Measurements from ENCODE around the gene CDKL5.
"Not testable (repeated sequence)": the region's sequence is repeated elsewhere in the genome, so short reads cannot be mapped to it uniquely, and the experiment has no call there.

The CDKL5 gene

GRCh38 chrX:18578546-18578945 lies 153.1 kb downstream of the CDKL5 start:
- Mint-ChIP-seq H3K4me1 (no peaks in the 10 kb centered on the region), H3K4me3 (no peak overlapping the region), H3K27ac (no peak overlapping the region), H3K36me3 (no peaks in the 10 kb centered on the region), H3K9me3 (no peaks in the 10 kb centered on the region)
- ATAC-seq (no peak), DNase-seq (ENCODE audit: low spot score in 2 of 2) (no peak)

- Mint-ChIP-seq H3K4me1 (no peaks in the 10 kb centered on the region), H3K27ac (no peak overlapping the region), H3K9me3 (no peaks in the 10 kb centered on the region), H3K36me3 (no peaks in the 10 kb centered on the region), H3K4me3 (no peak overlapping the region)
- DNase-seq (ENCODE audit: low spot score in 2 of 2) = no peak
- no peak for ATAC-seq
These were observed 154.1 kb downstream of the CDKL5 start for GRCh38 chrX:18579495-18579894.

GRCh38 chrX:18582910-18583493 lies 157.6 kb downstream of the CDKL5 start:
- no peaks in the 10 kb centered on the region for H3K4me1 Mint-ChIP-seq

GRCh38 chrX:18589292-18589691 lies 163.9 kb downstream of the CDKL5 start:
- not testable (repeated sequence) for H3K36me3 Mint-ChIP-seq; DNase-seq (ENCODE audit: low spot score in 2 of 2); H3K4me1 Mint-ChIP-seq; ATAC-seq; H3K9me3 Mint-ChIP-seq; H3K27ac Mint-ChIP-seq; H3K4me3 Mint-ChIP-seq

More at GRCh38 chrX:18582910-18583493, 157.6 kb downstream of the CDKL5 start:
- no peak for ATAC-seq
- DNase-seq (ENCODE audit: low spot score in 2 of 2) = no peak
- Mint-ChIP-seq H3K27ac (no peak overlapping the region), H3K4me3 (no peak overlapping the region), H3K36me3 (no peaks in the 10 kb centered on the region), H3K9me3 (no peaks in the 10 kb centered on the region)

- no peaks in the 10 kb centered on the region for H3K4me1 Mint-ChIP-seq
- no peak overlapping the region for H3K4me3 Mint-ChIP-seq
- no peak for ATAC-seq
- no peak for DNase-seq (ENCODE audit: low spot score in 2 of 2)
- H3K9me3 Mint-ChIP-seq = no peaks in the 10 kb centered on the region
- no peak overlapping the region for H3K27ac Mint-ChIP-seq
- no peaks in the 10 kb centered on the region for H3K36me3 Mint-ChIP-seq
These were observed 166.4 kb downstream of the CDKL5 start for GRCh38 chrX:18591834-18592233.

GRCh38 chrX:18594079-18594478 lies 168.7 kb downstream of the CDKL5 start:
- DNase-seq (ENCODE audit: low spot score in 2 of 2) = no peak
- Mint-ChIP-seq H3K4me3 (no peak overlapping the region), H3K27ac (no peak overlapping the region), H3K4me1 (no peaks in the 10 kb centered on the region), H3K36me3 (no peaks in the 10 kb centered on the region), H3K9me3 (no peaks in the 10 kb centered on the region)
- ATAC-seq = no peak

- Mint-ChIP-seq H3K27ac (peak overlapping the region; percentile 52), H3K36me3 (peaks cover 5% of the 10 kb centered on the region), H3K9me3 (no peaks in the 10 kb centered on the region), H3K4me3 (no peak overlapping the region), H3K4me1 (no peaks in the 10 kb centered on the region)
- ATAC-seq = no peak
- DNase-seq (ENCODE audit: low spot score in 2 of 2) = no peak
These were observed 170.7 kb downstream of the CDKL5 start for GRCh38 chrX:18596096-18596495.

GRCh38 chrX:18598413-18598812 lies 173.0 kb downstream of the CDKL5 start:
- H3K9me3 Mint-ChIP-seq = no peaks in the 10 kb centered on the region
- ATAC-seq (no peak), DNase-seq (ENCODE audit: low spot score in 2 of 2) (no peak)
- peaks cover 5% of the 10 kb centered on the region for H3K36me3 Mint-ChIP-seq
- H3K4me3 Mint-ChIP-seq = no peak overlapping the region
- no peaks in the 10 kb centered on the region for H3K4me1 Mint-ChIP-seq
- no peak overlapping the region for H3K27ac Mint-ChIP-seq

GRCh38 chrX:18607966-18608365 lies 182.6 kb downstream of the CDKL5 start:
- no peaks in the 10 kb centered on the region for H3K9me3 Mint-ChIP-seq
- no peaks in the 10 kb centered on the region for H3K4me1 Mint-ChIP-seq

GRCh38 chrX:18613930-18614639 lies 188.7 kb downstream of the CDKL5 start:
- no peaks in the 10 kb centered on the region for H3K9me3 Mint-ChIP-seq
- H3K4me1 Mint-ChIP-seq = no peaks in the 10 kb centered on the region
- peaks cover 5% of the 10 kb centered on the region for H3K36me3 Mint-ChIP-seq
- ATAC-seq (no peak), DNase-seq (ENCODE audit: low spot score in 2 of 2) (no peak)
- H3K27ac Mint-ChIP-seq = no peak overlapping the region
- no peak overlapping the region for H3K4me3 Mint-ChIP-seq

More at GRCh38 chrX:18607966-18608365, 182.6 kb downstream of the CDKL5 start:
- DNase-seq (ENCODE audit: low spot score in 2 of 2) (no peak), ATAC-seq (no peak)
- Mint-ChIP-seq H3K36me3 (peaks cover 10% of the 10 kb centered on the region), H3K27ac (no peak overlapping the region), H3K4me3 (no peak overlapping the region)

- no peak for ATAC-seq
- Mint-ChIP-seq H3K27ac (no peak overlapping the region), H3K36me3 (no peaks in the 10 kb centered on the region), H3K4me1 (no peaks in the 10 kb centered on the region), H3K4me3 (no peak overlapping the region), H3K9me3 (no peaks in the 10 kb centered on the region)
- DNase-seq (ENCODE audit: low spot score in 2 of 2) = no peak
These were observed 191.4 kb downstream of the CDKL5 start for GRCh38 chrX:18616688-18617406.

GRCh38 chrX:18617407-18617750 lies 192.0 kb downstream of the CDKL5 start:
- Mint-ChIP-seq H3K4me1 (no peaks in the 10 kb centered on the region), H3K9me3 (no peaks in the 10 kb centered on the region), H3K36me3 (no peaks in the 10 kb centered on the region), H3K4me3 (no peak overlapping the region), H3K27ac (no peak overlapping the region)
- DNase-seq (ENCODE audit: low spot score in 2 of 2) = no peak
- ATAC-seq = no peak

- Mint-ChIP-seq H3K4me1 (no peaks in the 10 kb centered on the region), H3K9me3 (no peaks in the 10 kb centered on the region), H3K4me3 (no peak overlapping the region), H3K36me3 (no peaks in the 10 kb centered on the region), H3K27ac (no peak overlapping the region)
- no peak for ATAC-seq
- no peak for DNase-seq (ENCODE audit: low spot score in 2 of 2)
These were observed 193.9 kb downstream of the CDKL5 start for GRCh38 chrX:18619288-18619687.

GRCh38 chrX:18620349-18620748 lies 194.9 kb downstream of the CDKL5 start:
- Mint-ChIP-seq H3K4me1 (no peaks in the 10 kb centered on the region), H3K36me3 (no peaks in the 10 kb centered on the region), H3K9me3 (no peaks in the 10 kb centered on the region), H3K4me3 (no peak overlapping the region), H3K27ac (no peak overlapping the region)
- no peak for ATAC-seq
- DNase-seq (ENCODE audit: low spot score in 2 of 2) = no peak

GRCh38 chrX:18624599-18624998 lies 199.2 kb downstream of the CDKL5 start:
- Mint-ChIP-seq H3K4me1 (no peaks in the 10 kb centered on the region), H3K9me3 (no peaks in the 10 kb centered on the region), H3K36me3 (peaks cover 13% of the 10 kb centered on the region)

GRCh38 chrX:18630934-18631333 lies 205.5 kb downstream of the CDKL5 start:
- Mint-ChIP-seq H3K27ac (no peak overlapping the region), H3K4me1 (no peaks in the 10 kb centered on the region), H3K9me3 (no peaks in the 10 kb centered on the region), H3K4me3 (no peak overlapping the region), H3K36me3 (peaks cover 9% of the 10 kb centered on the region)
- ATAC-seq = no peak
- no peak for DNase-seq (ENCODE audit: low spot score in 2 of 2)

More at GRCh38 chrX:18624599-18624998, 199.2 kb downstream of the CDKL5 start:
- ATAC-seq (no peak), DNase-seq (ENCODE audit: low spot score in 2 of 2) (no peak)
- Mint-ChIP-seq H3K27ac (no peak overlapping the region), H3K4me3 (no peak overlapping the region)

Measured in stimulated activated effector memory CD8-positive, alpha-beta T cell treated with anti-CD3 and anti-CD28 coated beads, Interleukin-12 subunit alpha, Interleukin-12 subunit beta, amount 100 ng/mL, for 72 hours (primary cell).